HCEC 1CT (cell line): Measurements from ENCODE around the gene ITSN1.
A peak's percentile ranks its signal among the peaks of the same experiment; 100 is the strongest.
"Not testable (repeated sequence)": the region's sequence is repeated elsewhere in the genome, so short reads cannot be mapped to it uniquely, and the experiment has no call there.

ENCODE experiments used
- DNase-seq: peaks from one replicate; pipeline ENCODE4 v3.0.0-alpha.2; 2017

Gene ITSN1

GRCh38 chr21:33642027-33642895 lies at the start of gene ITSN1:
Gene ITSN1 (plus strand): TSS chr21:33642501. CDS start chr21:33718829, 76,328 bp downstream.
- peak; percentile 98 for DNase-seq

GRCh38 chr21:33598051-33598450 lies 44.2 kb upstream of the ITSN1 start:
- no peak for DNase-seq

- peak; percentile 62 for DNase-seq
Measured at GRCh38 chr21:33608559-33608958, 33.7 kb upstream of the ITSN1 start.

GRCh38 chr21:33611006-33611744 lies 31.1 kb upstream of the ITSN1 start:
- no peak for DNase-seq

- not testable (repeated sequence) for DNase-seq
Measured at GRCh38 chr21:33617565-33617964, 24.7 kb upstream of the ITSN1 start.

- no peak for DNase-seq
Measured at GRCh38 chr21:33618407-33618806, 23.9 kb upstream of the ITSN1 start.

GRCh38 chr21:33619726-33620125 lies 22.6 kb upstream of the ITSN1 start:
- DNase-seq = no peak

- no peak for DNase-seq
Measured at GRCh38 chr21:33622253-33622652, 20.0 kb upstream of the ITSN1 start.

GRCh38 chr21:33626151-33626550 lies 16.1 kb upstream of the ITSN1 start:
- not testable (repeated sequence) for DNase-seq

GRCh38 chr21:33634254-33634653 lies 8.0 kb upstream of the ITSN1 start:
- no peak for DNase-seq

GRCh38 chr21:33640697-33641351 lies 1.5 kb upstream of the ITSN1 start:
- DNase-seq = no peak

GRCh38 chr21:33641352-33642026 lies 812 bp upstream of the ITSN1 start, which contains the start of gene CRYZL1:
Gene CRYZL1 (minus strand): TSS chr21:33641741. CDS start chr21:33631551, 10,190 bp downstream.
- peak; percentile 99 for DNase-seq

- peak; percentile 41 for DNase-seq
Measured at GRCh38 chr21:33642896-33643657, 776 bp downstream of the ITSN1 start.

GRCh38 chr21:33643658-33644311 lies 1.5 kb downstream of the ITSN1 start:
- DNase-seq = peak; percentile 34

GRCh38 chr21:33644383-33645074 lies 2.2 kb downstream of the ITSN1 start:
- DNase-seq = peak; percentile 67

GRCh38 chr21:33645730-33646129 lies 3.4 kb downstream of the ITSN1 start:
- no peak for DNase-seq

- DNase-seq = no peak
Measured at GRCh38 chr21:33647587-33647986, 5.3 kb downstream of the ITSN1 start.

GRCh38 chr21:33648555-33648954 lies 6.3 kb downstream of the ITSN1 start:
- no peak for DNase-seq

GRCh38 chr21:33650230-33650629 lies 7.9 kb downstream of the ITSN1 start:
- DNase-seq = no peak

- DNase-seq = peak; percentile 11
Measured at GRCh38 chr21:33650929-33651509, 8.7 kb downstream of the ITSN1 start.
